Transverse colon (tissue), 4 donors: Measurements from ENCODE around the gene MED8. TPM values are rescaled to one million over a fixed set of nuclear protein-coding genes. Genes with fewer than 3 reads are reported as not detected.

ENCODE experiments used
- DNase-seq: peaks from one replicate; pipeline ENCODE4 v3.0.0-alpha.2; 2019
- H3K27ac ChIP-seq, 4 donors: fragments of 200-600 bp; sonication (generic); 2 replicates each; pipeline ENCODE4 v1.5.1; 2016 to 2018; ENCODE audit warnings: inconsistent platforms in 4 of 4
- H3K27me3 ChIP-seq: fragments of 200-600 bp; sonication (generic); 2 replicates; pipeline ENCODE4 v1.5.1; 2017; ENCODE audit warnings: inconsistent platforms
- H3K36me3 ChIP-seq, 4 donors: fragments of 200-600 bp; sonication (generic); 2 replicates each; pipeline ENCODE4 v1.5.1; 2017 to 2019; ENCODE audit warnings: inconsistent platforms in 4 of 4
- H3K4me1 ChIP-seq, 4 donors: fragments of 200-600 bp; sonication (generic); 2 replicates each; pipeline ENCODE4 v1.5.1; 2017 to 2020; ENCODE audit warnings: inconsistent platforms in 4 of 4
- H3K4me3 ChIP-seq, 4 donors: fragments of 200-600 bp; sonication (generic); 1 replicate in 1 of 4; 2 replicates in 3 of 4; pipeline versions ENCODE4 v1.5.1 to v1.6.1; 2017 to 2019; ENCODE audit warnings: inconsistent platforms in 4 of 4
- H3K9me3 ChIP-seq, 2 donors: fragments of 200-600 bp; sonication (generic); 2 replicates each; pipeline ENCODE4 v1.5.1; 2017 to 2019; ENCODE audit warnings: inconsistent platforms in 2 of 2
- EP300 ChIP-seq: sonication (generic); formaldehyde crosslinking; IDR thresholded peaks from one replicate; pipeline ENCODE4 v1.6.1; 2017; ENCODE audit warnings: antibody characterized with exemption, low read depth
- POLR2A ChIP-seq: fragments of 450-650 bp; IDR thresholded peaks from one replicate; pipeline ENCODE4 v1.6.1; 2016; ENCODE audit warnings: antibody characterized with exemption, mild to moderate bottlenecking, moderate library complexity
- POLR2AphosphoS5 ChIP-seq, 3 donors: sonication (generic); formaldehyde crosslinking; IDR thresholded peaks; one replicate each; pipeline ENCODE4 v1.6.1; 2016; ENCODE audit warnings: antibody characterized with exemption in 3 of 3
- WGBS, 2 donors: methylation state at CpG; one replicate each; pipeline ENCODE4 v1.1.5; 2018; ENCODE audit warnings: low coverage in 1 of 2; 5-methylcytosine and 5-hydroxymethylcytosine counted together
- in situ Hi-C, 4 donors: fragments of 200-750 bp; cut with MboI; loops; one replicate each; pipeline versions ENCODE4 v1.15.0 to v1.15.1; 2017; ENCODE audit warnings: low sequenced_read_pairs in 3 of 4, low pct_ligation_motif_present in 1 of 4, low pct_unique_long_range_greater_than_20kb in 1 of 4
- intact Hi-C: fragments of 100-400 bp; cut with DNase I; formaldehyde crosslinking; loops from one replicate; pipeline ENCODE4 v1.15.1; 2023; ENCODE audit warnings: low total_unique reads
- total RNA-seq, 4 donors: library from RNA; depleted of rRNA; stranded (reverse); fragments of >200 nt; gene quantifications; one replicate each; pipeline ENCODE4 v1.1.0, GENCODE V29; 2016
- TF ChIP-seq, protein P1 (sequence below), 5 experiments: fragments of 200-600 bp in 3 of 5; fragments of 450-650 bp in 2 of 5; sonication (generic) in 3 of 5; IDR thresholded peaks; 1 replicate in 2 of 5; 2 replicates in 3 of 5; pipeline ENCODE4 v1.5.1; 2016 to 2017; ENCODE audit warnings: antibody characterized with exemption in 5 of 5, inconsistent platforms in 3 of 5, mild to moderate bottlenecking in 2 of 5, moderate library complexity in 1 of 5

Gene MED8
- total RNA-seq, 4 donors from 2014 or later = 12.7 to 41.9 (median 25.0) TPM

DNA sequence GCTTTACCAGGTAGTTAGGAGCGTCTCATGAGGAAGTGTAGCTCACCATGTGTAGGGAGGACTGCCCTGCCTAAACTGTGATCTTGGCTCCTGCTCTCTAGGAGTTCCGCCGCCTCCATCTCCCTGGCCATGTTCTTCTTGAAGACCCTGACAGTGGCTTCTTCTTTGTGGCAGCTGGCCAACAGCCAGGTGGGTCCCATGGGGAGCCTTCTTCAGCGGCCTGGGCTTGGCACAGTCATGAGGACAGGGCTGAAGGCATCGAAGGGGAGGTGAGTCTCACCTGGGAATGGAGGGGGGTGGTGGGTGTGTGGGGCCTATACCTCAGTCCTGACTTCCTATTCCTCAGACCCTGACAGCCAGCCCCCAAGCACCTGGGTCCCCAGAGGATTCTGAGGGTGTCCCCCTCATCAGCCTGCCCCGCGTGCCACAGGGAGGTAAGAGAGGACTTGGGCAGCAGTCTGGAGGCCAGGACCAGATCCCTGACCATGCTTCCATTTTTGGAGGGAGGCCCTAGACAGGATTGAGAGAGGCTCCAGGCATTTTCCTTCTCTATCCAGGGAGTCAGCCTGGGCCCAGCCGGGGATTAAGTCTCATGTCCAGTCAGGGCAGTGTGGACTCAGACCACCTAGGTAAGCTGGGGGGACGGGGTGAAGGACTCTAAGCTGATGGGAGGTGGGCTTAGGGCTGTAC lies 42.7 kb upstream of the MED8 start:
- no peak for DNase-seq
- Histone ChIP-seq H3K4me3 (no peak overlapping the region), H3K36me3 (peaks cover 0 to 64% (median 31%) of the 10 kb centered on the region in 4 donors), H3K27me3 (no peaks in the 10 kb centered on the region), H3K4me1 (peaks cover 0 to 3% (median 0%) of the 10 kb centered on the region in 4 donors), H3K27ac (no peak overlapping the region), H3K9me3 (no peaks in the 10 kb centered on the region)
- intact Hi-C loops = no loop called here
- TF ChIP-seq, protein P1, sequence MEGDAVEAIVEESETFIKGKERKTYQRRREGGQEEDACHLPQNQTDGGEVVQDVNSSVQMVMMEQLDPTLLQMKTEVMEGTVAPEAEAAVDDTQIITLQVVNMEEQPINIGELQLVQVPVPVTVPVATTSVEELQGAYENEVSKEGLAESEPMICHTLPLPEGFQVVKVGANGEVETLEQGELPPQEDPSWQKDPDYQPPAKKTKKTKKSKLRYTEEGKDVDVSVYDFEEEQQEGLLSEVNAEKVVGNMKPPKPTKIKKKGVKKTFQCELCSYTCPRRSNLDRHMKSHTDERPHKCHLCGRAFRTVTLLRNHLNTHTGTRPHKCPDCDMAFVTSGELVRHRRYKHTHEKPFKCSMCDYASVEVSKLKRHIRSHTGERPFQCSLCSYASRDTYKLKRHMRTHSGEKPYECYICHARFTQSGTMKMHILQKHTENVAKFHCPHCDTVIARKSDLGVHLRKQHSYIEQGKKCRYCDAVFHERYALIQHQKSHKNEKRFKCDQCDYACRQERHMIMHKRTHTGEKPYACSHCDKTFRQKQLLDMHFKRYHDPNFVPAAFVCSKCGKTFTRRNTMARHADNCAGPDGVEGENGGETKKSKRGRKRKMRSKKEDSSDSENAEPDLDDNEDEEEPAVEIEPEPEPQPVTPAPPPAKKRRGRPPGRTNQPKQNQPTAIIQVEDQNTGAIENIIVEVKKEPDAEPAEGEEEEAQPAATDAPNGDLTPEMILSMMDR (IDR thresholded peaks at IDR 0.05) = no peak
- TF ChIP-seq POLR2AphosphoS5 (IDR thresholded peaks at IDR 0.05) = no peak
- TF ChIP-seq EP300 = no peak
- TF ChIP-seq POLR2A = no peak
- in situ Hi-C loops = loop anchor here in 1 of 4 donors (25.0 kb wide), 1 partner anchor 205 kb away; no protein-coding TSS in a partner anchor
- WGBS, 2 donors = 87% methylated on average over 9 of the region's 9 CpGs; no CpG with 5 or more reads in 1 of the 2 donors

DNA sequence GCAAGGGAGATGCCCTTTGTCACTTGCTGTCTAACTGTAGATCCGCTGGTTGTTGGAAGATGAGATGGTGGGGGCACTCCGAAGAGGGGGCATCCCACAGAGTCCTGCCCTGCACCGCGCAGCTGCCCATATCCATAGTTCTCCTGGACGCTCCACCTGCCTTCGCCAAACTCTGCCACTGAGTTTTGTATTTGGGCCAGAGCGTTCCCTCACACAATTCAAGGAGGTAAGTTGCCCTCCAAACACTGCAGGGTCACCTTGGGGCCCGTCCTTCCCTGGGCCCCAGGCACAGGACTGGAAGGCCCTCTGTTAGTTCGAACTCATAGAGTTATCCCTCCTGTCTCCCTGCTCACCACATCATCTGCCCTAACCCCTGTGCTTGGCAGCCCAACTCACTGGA lies 42.1 kb upstream of the MED8 start:
- in situ Hi-C loops = loop anchor here in 1 of 4 donors (25.0 kb wide), 1 partner anchor 206 kb away; no protein-coding TSS in a partner anchor
- H3K27ac ChIP-seq = no peak overlapping the region
- no peaks in the 10 kb centered on the region for H3K9me3 ChIP-seq
- DNase-seq = no peak
- peaks cover 0 to 71% (median 34%) of the 10 kb centered on the region in 4 donors for H3K36me3 ChIP-seq
- peaks cover 0 to 3% (median 0%) of the 10 kb centered on the region in 4 donors for H3K4me1 ChIP-seq
- H3K4me3 ChIP-seq = no peak overlapping the region
- TF ChIP-seq EP300 (no peak), POLR2AphosphoS5 (IDR thresholded peaks at IDR 0.05) (no peak), POLR2A (no peak)
- TF ChIP-seq, protein P1 (IDR thresholded peaks at IDR 0.05) = no peak
- 96% methylated on average over 9 of the region's 9 CpGs; no CpG with 5 or more reads in 1 of the 2 donors for WGBS, 2 donors
- no peaks in the 10 kb centered on the region for H3K27me3 ChIP-seq
- intact Hi-C loops = no loop called here

DNA sequence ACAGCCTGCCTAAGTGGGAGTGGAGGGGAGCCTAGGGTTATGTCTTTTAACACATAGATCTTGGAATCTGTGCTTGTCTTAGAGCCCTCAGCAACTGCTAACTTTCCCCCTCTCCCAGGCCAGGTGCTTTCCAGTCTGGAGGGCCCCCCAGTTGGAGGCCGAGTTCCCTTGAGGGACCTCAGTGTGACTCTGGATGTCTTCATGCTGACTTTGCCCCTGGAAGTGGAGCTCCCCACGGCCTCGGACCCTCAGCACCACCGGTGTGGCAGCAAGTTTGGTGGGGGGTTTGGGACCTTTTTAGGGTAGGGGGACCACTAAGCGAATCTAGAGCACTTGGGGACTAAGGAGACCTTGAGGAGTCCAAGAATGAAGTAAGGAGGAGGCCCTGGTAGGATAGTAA lies 41.2 kb upstream of the MED8 start:
- Histone ChIP-seq H3K36me3 (peaks cover 0 to 79% (median 38%) of the 10 kb centered on the region in 4 donors), H3K4me1 (no peaks in the 10 kb centered on the region), H3K9me3 (no peaks in the 10 kb centered on the region), H3K27me3 (no peaks in the 10 kb centered on the region), H3K27ac (no peak overlapping the region), H3K4me3 (no peak overlapping the region)
- DNase-seq = no peak
- intact Hi-C loops = no loop called here
- TF ChIP-seq, protein P1 (IDR thresholded peaks at IDR 0.05) = no peak
- TF ChIP-seq EP300 (no peak), POLR2A (no peak)
- in situ Hi-C loops = loop anchor here in 1 of 4 donors (25.0 kb wide), 1 partner anchor 206 kb away; no protein-coding TSS in a partner anchor
- WGBS, 2 donors = 93% methylated on average over 5 of the region's 5 CpGs; no CpG with 5 or more reads in 1 of the 2 donors

DNA sequence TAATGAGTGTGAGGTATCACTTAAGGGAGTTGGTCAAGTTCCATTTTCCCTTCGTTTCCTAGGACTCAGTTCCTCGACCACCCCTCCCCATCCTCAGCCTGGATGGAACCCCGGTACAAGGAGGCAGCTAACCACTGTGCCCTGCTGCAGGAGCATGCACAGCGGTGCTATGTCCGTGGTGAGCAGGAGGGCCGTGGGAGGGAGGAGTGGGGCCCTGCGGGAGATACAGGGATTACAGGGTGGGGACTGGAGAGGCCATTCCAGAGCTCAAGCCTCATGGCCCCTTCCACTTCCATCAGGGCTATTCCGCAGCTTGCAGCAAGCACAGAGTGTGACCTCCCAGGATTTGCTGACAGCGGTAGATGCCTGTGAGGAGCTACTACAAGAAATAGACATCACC lies 38.3 kb upstream of the MED8 start:
- in situ Hi-C loops = loop anchor here in 1 of 4 donors (25.0 kb wide), 1 partner anchor 209 kb away; no protein-coding TSS in a partner anchor
- WGBS, 2 donors = 88% methylated on average over 9 of the region's 9 CpGs; no CpG with 5 or more reads in 1 of the 2 donors
- DNase-seq = no peak
- Histone ChIP-seq H3K36me3 (peaks cover 0 to 77% (median 43%) of the 10 kb centered on the region in 4 donors), H3K4me3 (no peak overlapping the region), H3K27ac (no peak overlapping the region), H3K27me3 (no peaks in the 10 kb centered on the region), H3K4me1 (no peaks in the 10 kb centered on the region), H3K9me3 (no peaks in the 10 kb centered on the region)
- TF ChIP-seq POLR2AphosphoS5 (IDR thresholded peaks at IDR 0.05) (no peak), POLR2A (no peak), EP300 (no peak)
- TF ChIP-seq, protein P1 (IDR thresholded peaks at IDR 0.05) = no peak
- intact Hi-C loops = no loop called here
